ENCODE results near the gene TMEM138.
A peak's percentile ranks its signal among the peaks of the same experiment; 100 is the strongest.

Gene TMEM138

DNA sequence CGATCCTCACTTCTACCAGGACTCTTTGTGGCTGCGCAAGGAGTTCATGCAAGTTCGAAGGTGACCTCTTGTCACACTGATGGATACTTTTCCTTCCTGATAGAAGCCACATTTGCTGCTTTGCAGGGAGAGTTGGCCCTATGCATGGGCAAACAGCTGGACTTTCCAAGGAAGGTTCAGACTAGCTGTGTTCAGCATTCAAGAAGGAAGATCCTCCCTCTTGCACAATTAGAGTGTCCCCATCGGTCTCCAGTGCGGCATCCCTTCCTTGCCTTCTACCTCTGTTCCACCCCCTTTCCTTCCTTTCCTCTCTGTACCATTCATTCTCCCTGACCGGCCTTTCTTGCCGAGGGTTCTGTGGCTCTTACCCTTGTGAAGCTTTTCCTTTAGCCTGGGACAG, 6.5 kb downstream of the TMEM138 start:
- Histone ChIP-seq H3K9me3 (ENCODE audit: insufficient read depth, low read length) (peaks cover 45% of the 10 kb centered on the region), H3K9ac (ENCODE audit: insufficient read length, low read depth) (no peak overlapping the region), H3K36me3 (ENCODE audit: insufficient read depth, insufficient read length, low read length) (peaks cover 78% of the 10 kb centered on the region), H3K27me3 (ENCODE audit: insufficient read depth, insufficient read length) (no peaks in the 10 kb centered on the region), H3K4me3 (ENCODE audit: insufficient read length, low read depth) (no peak overlapping the region), H3K4me1 (ENCODE audit: insufficient read depth, insufficient read length) (no peaks in the 10 kb centered on the region)
- no peak for DNase-seq (ENCODE audit: low read depth, low spot score)
- TF ChIP-seq YY1 (IDR thresholded peaks at IDR 0.05; ENCODE audit: insufficient read depth, insufficient read length) (no peak), SUZ12 (IDR thresholded peaks at IDR 0.05; ENCODE audit: extremely low read depth, insufficient read depth, insufficient read length) (no peak), ZNF274 (IDR thresholded peaks at IDR 0.05; ENCODE audit: low read depth, low read length) (no peak)

DNA sequence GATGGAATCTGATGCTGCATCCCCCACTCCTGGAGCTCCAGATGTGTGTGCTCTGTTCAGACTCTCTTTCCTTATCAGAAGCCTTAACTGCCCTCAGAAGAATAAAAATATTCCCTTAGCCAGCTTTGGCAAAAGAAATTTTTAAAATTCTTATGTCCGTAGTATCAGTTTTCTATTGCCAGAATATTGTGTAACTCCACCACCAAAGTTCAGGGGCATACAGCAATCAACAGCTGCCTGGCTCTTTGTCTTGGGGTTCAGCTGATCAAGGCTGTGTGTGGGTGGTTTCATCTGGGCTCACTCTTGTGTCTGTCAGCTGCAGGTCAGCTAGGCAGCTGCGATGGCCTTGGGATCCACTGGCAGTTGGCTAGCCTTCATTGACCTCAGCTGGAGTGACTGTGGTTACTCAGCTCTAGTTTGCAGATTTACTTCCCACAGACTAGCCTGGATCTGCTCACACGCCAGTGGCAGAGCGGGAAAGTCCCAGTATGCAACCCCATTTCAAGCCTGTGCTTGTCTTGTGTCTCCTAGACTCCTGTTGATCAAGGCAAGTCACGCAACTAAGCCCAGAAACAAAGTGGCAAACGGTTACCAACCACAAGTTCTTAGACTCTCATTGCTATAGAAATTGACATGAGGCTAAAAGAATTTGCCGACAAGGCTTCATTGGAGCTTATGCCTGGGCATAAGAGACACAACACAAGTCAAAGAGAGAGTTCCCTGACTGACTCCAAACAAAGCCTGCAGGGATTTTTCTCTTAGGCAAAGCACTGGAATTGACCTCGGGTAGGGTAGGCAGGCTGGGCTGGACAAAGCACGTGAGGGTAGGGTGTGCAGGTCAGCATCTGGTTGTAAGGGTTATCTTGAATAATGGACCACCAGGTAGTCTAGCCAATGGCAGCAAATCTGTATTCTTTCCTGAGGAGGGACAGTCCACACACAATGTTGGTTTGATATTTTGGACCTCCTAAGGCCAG, 7.5 kb downstream of the TMEM138 start:
- DNase-seq (ENCODE audit: low read depth, low spot score), result no peak
- no peaks in the 10 kb centered on the region for H3K27me3 ChIP-seq (ENCODE audit: insufficient read depth, insufficient read length)
- TF ChIP-seq ZNF274 (IDR thresholded peaks at IDR 0.05; ENCODE audit: low read depth, low read length) (no peak), SUZ12 (IDR thresholded peaks at IDR 0.05; ENCODE audit: extremely low read depth, insufficient read depth, insufficient read length) (no peak), YY1 (IDR thresholded peaks at IDR 0.05; ENCODE audit: insufficient read depth, insufficient read length) (no peak)
- peaks cover 72% of the 10 kb centered on the region for H3K36me3 ChIP-seq (ENCODE audit: insufficient read depth, insufficient read length, low read length)
- no peaks in the 10 kb centered on the region for H3K4me1 ChIP-seq (ENCODE audit: insufficient read depth, insufficient read length)
- no peak overlapping the region for H3K9ac ChIP-seq (ENCODE audit: insufficient read length, low read depth)
- H3K9me3 ChIP-seq (ENCODE audit: insufficient read depth, low read length), result peaks cover 55% of the 10 kb centered on the region
- no peak overlapping the region for H3K4me3 ChIP-seq (ENCODE audit: insufficient read length, low read depth)

DNA sequence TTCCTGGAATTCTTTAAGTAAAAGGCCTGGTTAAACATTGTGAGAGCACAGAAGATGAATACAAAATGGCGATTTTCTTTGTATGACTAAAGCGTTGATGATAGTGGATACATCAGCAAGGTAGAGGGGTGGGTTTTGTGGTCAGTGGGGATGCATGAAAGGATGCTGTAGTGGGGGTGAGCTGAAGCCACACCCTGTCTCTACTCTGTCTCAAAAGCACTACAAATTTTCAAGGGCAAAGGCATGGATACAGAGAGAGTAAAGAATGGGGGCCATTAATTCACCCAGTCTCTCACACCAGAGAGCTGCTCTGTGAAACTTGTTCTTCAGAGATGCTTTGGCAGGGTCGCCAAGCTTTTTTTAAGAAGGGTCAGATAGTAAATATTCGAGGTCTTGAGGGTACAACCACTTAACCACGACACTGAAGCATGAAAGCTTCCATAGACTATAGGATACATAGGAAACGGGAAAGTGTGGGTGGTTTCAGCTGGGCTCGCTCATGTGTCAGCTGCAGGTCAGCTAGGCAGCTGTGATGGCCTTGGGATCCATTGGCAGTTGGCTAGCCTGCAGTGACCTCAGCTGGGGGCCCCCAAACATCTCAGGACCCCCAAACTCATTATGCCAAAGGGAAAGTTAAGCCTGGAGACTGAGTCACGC, 8.3 kb downstream of the TMEM138 start:
- H3K36me3 ChIP-seq (ENCODE audit: insufficient read depth, insufficient read length, low read length), result peaks cover 74% of the 10 kb centered on the region
- H3K9ac ChIP-seq (ENCODE audit: insufficient read length, low read depth), result no peak overlapping the region
- no peak for TF ChIP-seq SUZ12 (IDR thresholded peaks at IDR 0.05; ENCODE audit: extremely low read depth, insufficient read depth, insufficient read length)
- no peak for TF ChIP-seq ZNF274 (IDR thresholded peaks at IDR 0.05; ENCODE audit: low read depth, low read length)
- no peak for TF ChIP-seq YY1 (IDR thresholded peaks at IDR 0.05; ENCODE audit: insufficient read depth, insufficient read length)
- H3K4me3 ChIP-seq (ENCODE audit: insufficient read length, low read depth), result no peak overlapping the region
- DNase-seq (ENCODE audit: low read depth, low spot score), result no peak
- no peaks in the 10 kb centered on the region for H3K4me1 ChIP-seq (ENCODE audit: insufficient read depth, insufficient read length)
- H3K27me3 ChIP-seq (ENCODE audit: insufficient read depth, insufficient read length), result no peaks in the 10 kb centered on the region
- H3K9me3 ChIP-seq (ENCODE audit: insufficient read depth, low read length), result peaks cover 63% of the 10 kb centered on the region

DNA sequence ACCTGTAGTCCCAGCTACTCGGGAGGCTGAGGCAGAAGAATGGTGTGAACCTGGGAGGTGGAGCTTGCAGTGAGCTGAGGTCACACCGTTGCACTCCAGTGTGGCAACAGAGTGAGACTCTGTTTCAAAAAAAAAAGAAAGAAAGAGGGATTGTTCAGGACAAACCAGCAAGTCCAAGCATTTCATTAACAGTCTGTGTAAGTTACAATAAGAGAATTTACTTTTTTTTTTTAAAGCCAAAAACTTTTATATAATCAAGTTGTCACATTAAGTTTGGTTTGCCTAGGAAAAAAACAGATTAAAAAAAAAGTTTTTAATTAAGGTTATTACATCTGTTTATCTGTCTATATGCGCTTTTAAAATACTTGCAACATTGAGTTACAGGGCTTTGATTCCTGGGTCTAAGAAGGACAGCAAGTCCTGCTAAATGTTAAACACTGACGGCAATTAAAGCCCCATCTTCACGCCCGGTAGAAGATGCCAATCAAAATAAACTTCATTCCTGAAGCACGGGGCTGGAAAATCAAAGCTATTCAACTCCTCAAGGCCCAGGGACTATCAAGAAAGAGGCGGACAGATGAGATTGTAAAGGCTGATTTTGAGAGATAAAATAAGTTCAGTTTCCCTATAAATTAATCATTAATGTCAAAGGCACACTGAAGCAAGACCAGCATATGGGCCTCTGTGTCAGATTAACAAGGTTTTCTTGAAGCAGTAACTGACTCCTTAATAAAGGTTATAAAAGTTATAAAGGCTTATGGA, 10.7 kb downstream of the TMEM138 start:
- H3K9ac ChIP-seq (ENCODE audit: insufficient read length, low read depth), result no peak overlapping the region
- no peak overlapping the region for H3K4me3 ChIP-seq (ENCODE audit: insufficient read length, low read depth)
- peaks cover 63% of the 10 kb centered on the region for H3K9me3 ChIP-seq (ENCODE audit: insufficient read depth, low read length)
- H3K27me3 ChIP-seq (ENCODE audit: insufficient read depth, insufficient read length), result no peaks in the 10 kb centered on the region
- TF ChIP-seq SUZ12 (IDR thresholded peaks at IDR 0.05; ENCODE audit: extremely low read depth, insufficient read depth, insufficient read length), result no peak
- no peak for TF ChIP-seq ZNF274 (IDR thresholded peaks at IDR 0.05; ENCODE audit: low read depth, low read length)
- TF ChIP-seq YY1 (IDR thresholded peaks at IDR 0.05; ENCODE audit: insufficient read depth, insufficient read length), result no peak
- peaks cover 66% of the 10 kb centered on the region for H3K36me3 ChIP-seq (ENCODE audit: insufficient read depth, insufficient read length, low read length)
- no peak for DNase-seq (ENCODE audit: low read depth, low spot score)
- H3K4me1 ChIP-seq (ENCODE audit: insufficient read depth, insufficient read length), result no peaks in the 10 kb centered on the region

DNA sequence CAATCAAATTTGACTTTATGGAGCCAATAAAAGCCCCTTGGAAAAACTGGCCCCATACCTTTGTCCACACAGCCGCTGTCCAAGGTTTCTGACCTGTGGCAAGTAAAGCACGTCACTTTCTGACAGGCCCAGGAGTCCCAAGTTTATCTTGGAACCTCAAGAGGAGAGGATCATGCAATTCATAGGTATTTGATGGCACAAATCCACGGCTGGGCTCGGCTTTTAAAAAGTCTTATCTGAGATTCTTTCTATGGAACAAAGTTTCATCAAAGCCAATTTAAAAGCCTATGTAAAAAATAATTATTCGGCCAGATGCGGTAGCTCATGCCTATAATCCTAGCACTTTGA, 13.6 kb downstream of the TMEM138 start:
- Histone ChIP-seq H3K4me3 (ENCODE audit: insufficient read length, low read depth) (no peak overlapping the region), H3K9ac (ENCODE audit: insufficient read length, low read depth) (peak overlapping the region; percentile 56), H3K9me3 (ENCODE audit: insufficient read depth, low read length) (peaks cover 47% of the 10 kb centered on the region), H3K27me3 (ENCODE audit: insufficient read depth, insufficient read length) (no peaks in the 10 kb centered on the region), H3K4me1 (ENCODE audit: insufficient read depth, insufficient read length) (peaks cover 4% of the 10 kb centered on the region), H3K36me3 (ENCODE audit: insufficient read depth, insufficient read length, low read length) (peaks cover 39% of the 10 kb centered on the region)
- TF ChIP-seq ZNF274 (IDR thresholded peaks at IDR 0.05; ENCODE audit: low read depth, low read length) (no peak), YY1 (IDR thresholded peaks at IDR 0.05; ENCODE audit: insufficient read depth, insufficient read length) (no peak), SUZ12 (IDR thresholded peaks at IDR 0.05; ENCODE audit: extremely low read depth, insufficient read depth, insufficient read length) (no peak)
- no peak for DNase-seq (ENCODE audit: low read depth, low spot score)

DNA sequence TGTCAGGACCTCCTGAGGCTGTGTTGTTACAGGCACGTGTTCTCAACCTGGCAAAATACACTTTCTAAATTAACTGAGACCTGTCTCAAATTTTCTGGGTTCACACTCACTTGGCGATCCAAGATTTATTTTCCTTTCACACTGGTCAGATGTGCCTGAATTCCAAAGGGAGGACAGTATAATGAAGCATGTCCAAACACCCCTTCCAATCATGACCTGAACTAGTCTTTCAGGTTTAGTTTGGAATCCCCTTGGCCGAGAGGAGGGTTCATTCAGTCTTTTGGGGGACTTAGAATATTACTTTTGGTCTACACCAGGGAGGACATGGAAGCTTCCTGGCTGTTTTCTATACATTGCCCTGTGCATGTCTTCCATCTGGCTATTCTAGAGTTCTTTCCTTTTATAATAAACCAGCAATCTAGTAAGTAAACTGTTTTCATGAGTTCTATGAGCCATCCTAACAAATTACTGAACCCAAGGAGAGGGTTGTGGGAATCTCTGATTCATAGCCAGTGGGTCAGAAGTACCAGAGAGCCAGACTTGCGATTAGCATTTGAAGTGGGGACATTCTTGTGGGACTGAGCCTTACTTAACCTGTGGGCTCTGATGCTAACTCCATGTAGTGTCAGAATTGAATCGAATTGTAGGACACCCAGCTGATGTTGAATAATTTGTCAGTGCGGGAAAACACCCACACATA, 15.4 kb downstream of the TMEM138 start:
- peaks cover 32% of the 10 kb centered on the region for H3K36me3 ChIP-seq (ENCODE audit: insufficient read depth, insufficient read length, low read length)
- H3K4me3 ChIP-seq (ENCODE audit: insufficient read length, low read depth), result no peak overlapping the region
- no peak overlapping the region for H3K9ac ChIP-seq (ENCODE audit: insufficient read length, low read depth)
- TF ChIP-seq SUZ12 (IDR thresholded peaks at IDR 0.05; ENCODE audit: extremely low read depth, insufficient read depth, insufficient read length), result no peak
- no peak for TF ChIP-seq YY1 (IDR thresholded peaks at IDR 0.05; ENCODE audit: insufficient read depth, insufficient read length)
- no peak for TF ChIP-seq ZNF274 (IDR thresholded peaks at IDR 0.05; ENCODE audit: low read depth, low read length)
- peaks cover 4% of the 10 kb centered on the region for H3K4me1 ChIP-seq (ENCODE audit: insufficient read depth, insufficient read length)
- no peaks in the 10 kb centered on the region for H3K27me3 ChIP-seq (ENCODE audit: insufficient read depth, insufficient read length)
- DNase-seq (ENCODE audit: low read depth, low spot score), result no peak
- H3K9me3 ChIP-seq (ENCODE audit: insufficient read depth, low read length), result peaks cover 28% of the 10 kb centered on the region

Measured in NT2/D1 (cell line).